ENCODE data around the gene CBLC.

DNA sequence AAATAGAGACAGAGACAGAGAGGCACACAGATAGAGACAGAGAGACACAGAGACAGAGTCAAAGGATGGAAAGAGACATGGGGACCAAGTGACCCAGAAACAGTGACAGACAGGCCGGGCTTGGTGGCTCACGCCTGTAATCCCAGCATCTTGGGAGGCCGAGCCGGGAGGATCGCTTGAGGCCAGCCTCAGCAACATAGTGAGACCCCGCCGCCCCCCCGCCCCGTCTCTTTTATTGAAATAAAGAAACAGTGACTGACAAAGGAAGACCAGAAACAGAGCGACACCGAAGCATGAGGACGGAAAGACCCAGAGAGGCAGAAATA, 67.6 kb downstream of the CBLC start:
- TF ChIP-seq, protein P1, sequence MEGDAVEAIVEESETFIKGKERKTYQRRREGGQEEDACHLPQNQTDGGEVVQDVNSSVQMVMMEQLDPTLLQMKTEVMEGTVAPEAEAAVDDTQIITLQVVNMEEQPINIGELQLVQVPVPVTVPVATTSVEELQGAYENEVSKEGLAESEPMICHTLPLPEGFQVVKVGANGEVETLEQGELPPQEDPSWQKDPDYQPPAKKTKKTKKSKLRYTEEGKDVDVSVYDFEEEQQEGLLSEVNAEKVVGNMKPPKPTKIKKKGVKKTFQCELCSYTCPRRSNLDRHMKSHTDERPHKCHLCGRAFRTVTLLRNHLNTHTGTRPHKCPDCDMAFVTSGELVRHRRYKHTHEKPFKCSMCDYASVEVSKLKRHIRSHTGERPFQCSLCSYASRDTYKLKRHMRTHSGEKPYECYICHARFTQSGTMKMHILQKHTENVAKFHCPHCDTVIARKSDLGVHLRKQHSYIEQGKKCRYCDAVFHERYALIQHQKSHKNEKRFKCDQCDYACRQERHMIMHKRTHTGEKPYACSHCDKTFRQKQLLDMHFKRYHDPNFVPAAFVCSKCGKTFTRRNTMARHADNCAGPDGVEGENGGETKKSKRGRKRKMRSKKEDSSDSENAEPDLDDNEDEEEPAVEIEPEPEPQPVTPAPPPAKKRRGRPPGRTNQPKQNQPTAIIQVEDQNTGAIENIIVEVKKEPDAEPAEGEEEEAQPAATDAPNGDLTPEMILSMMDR (IDR thresholded peaks at IDR 0.05 in 4 of 5, conservative IDR thresholded peaks at IDR 0.05 in 1 of 5): no peak
- no peak for TF ChIP-seq POLR2A (IDR thresholded peaks at IDR 0.05)

Measured in gastrocnemius medialis (tissue), 4 donors.